ENCODE measurements around the gene SCTR. TPM values are rescaled to one million over a fixed set of nuclear protein-coding genes. Genes with fewer than 3 reads are reported as not detected.

SCTR gene
- total and polyA plus RNA-seq, 2 of the 8 experiments (the other 6 are each of a cell fraction or from before 2014, with no cell fraction given): 0.15 TPM; not detected in 1

GRCh38 chr2:119527999-119528398 lies 3.7 kb upstream of the SCTR start:
- Histone ChIP-seq H3K14ac (ENCODE audit: insufficient read length) (no peak overlapping the region), H3K4me1 (replicated peaks in 1 of 4; ENCODE audit: control insufficient read depth in 3 of 4, insufficient read depth in 4 of 4, low read length in 3 of 4) (peaks cover 0 to 10% (median 5%) of the 10 kb centered on the region in 4 experiments; a peak in 4 of 7 replicates), H3K4me2 (ENCODE audit: insufficient read depth in 1 of 2, low read depth in 2 of 2, low read length in 2 of 2) (no peak overlapping the region; a peak in 1 of 4 replicates), H3K9me3 (ENCODE audit: insufficient read depth in 2 of 2, low read depth in 1 of 2, low read length in 1 of 2) (peaks cover 0 to under 1% of the 10 kb centered on the region in 2 experiments; a peak in 1 of 4 replicates), H3K23ac (ENCODE audit: insufficient read length) (no peak overlapping the region), H2BK15ac (ENCODE audit: low read length) (no peak overlapping the region), H2BK120ac (replicated peaks; ENCODE audit: low read depth, low read length) (no peak overlapping the region), H3K79me1 (ENCODE audit: low read depth, low read length) (no peaks in the 10 kb centered on the region), H3K36me3 (ENCODE audit: control insufficient read depth in 2 of 4, insufficient read depth in 4 of 4, low read length in 3 of 4) (no peaks in the 10 kb centered on the region), H3K56ac (replicated peaks; ENCODE audit: insufficient read length, low read depth, low read length) (no peak overlapping the region), H3K23me2 (ENCODE audit: low read depth, low read length) (peaks cover 9% of the 10 kb centered on the region; the same call in 1 of the 2 replicates), H2AFZ (ENCODE audit: low read length) (no peak overlapping the region), H2AK5ac (ENCODE audit: low read depth, low read length) (no peak overlapping the region), H3K27ac (ENCODE audit: low read depth, low read length) (no peak overlapping the region), H4K8ac (ENCODE audit: extremely low read depth, insufficient read depth, low read length) (no peak overlapping the region), H2BK20ac (ENCODE audit: low read length) (no peak overlapping the region), H3K79me2 (ENCODE audit: control insufficient read depth in 1 of 2, insufficient read depth in 2 of 2, low read length in 2 of 2) (no peaks in the 10 kb centered on the region), H4K5ac (ENCODE audit: insufficient read length, low read depth, low read length) (no peak overlapping the region), H2BK5ac (ENCODE audit: low read depth, low read length) (no peak overlapping the region), H4K91ac (replicated peaks; ENCODE audit: insufficient read length, low read length) (no peak overlapping the region), H3K18ac (ENCODE audit: extremely low read depth, low read length) (no peak overlapping the region), H4K20me1 (replicated peaks in 1 of 2; ENCODE audit: control insufficient read depth in 1 of 2, insufficient read depth in 2 of 2, low read length in 2 of 2) (no peaks in the 10 kb centered on the region), H3K9ac (replicated peaks in 1 of 4; ENCODE audit: extremely low read depth in 1 of 4, low read depth in 3 of 4, low read length in 3 of 4) (no peak overlapping the region), H3K27me3 (replicated peaks in 1 of 4; ENCODE audit: control insufficient read depth in 3 of 4, extremely low read depth in 1 of 4, insufficient read depth in 3 of 4, low read length in 3 of 4) (peaks cover 12 to 25% (median 25%) of the 10 kb centered on the region in 4 experiments), H2BK12ac (ENCODE audit: low read depth, low read length) (0 out of 2 replicates have a peak overlapping the region, but pooled peaks have one; percentile 46), H3K4me3 (ENCODE audit: extremely low read depth in 1 of 4, insufficient read depth in 2 of 4, low read depth in 3 of 4, low read length in 4 of 4) (no peak overlapping the region), H3K4ac (replicated peaks; ENCODE audit: insufficient read length, low read depth, low read length) (no peak overlapping the region)
- no peak for DNase-seq (ENCODE audit: low read depth in 1 of 2, low spot score in 2 of 2)
- ChIA-PET POLR2A (ENCODE audit: partially characterized antibody) (no interaction called here), CTCF (ENCODE audit: partially characterized antibody) (interaction anchor here (0.7 to 9.1 kb wide), 4 partner anchors 11 to 1211 kb away, joined by 3 to 52 read pairs (median 16); no protein-coding TSS in a partner anchor)
- no peak for TF ChIP-seq POU5F1 (IDR thresholded peaks at IDR 0.05; ENCODE audit: low read depth, low read length)
- no peak for FAIRE-seq
- WGBS, 2 experiments (ENCODE audit: extremely low coverage in 1 of 2, insufficient coverage in 1 of 2, insufficient read length in 1 of 2, insufficient replicate concordance in 2 of 2, low coverage in 1 of 2, low lambda C conversion rate in 2 of 2, missing lambda C conversion rate in 1 of 2): 84% methylated on average over 2 of the region's 2 CpGs; no CpG with 5 or more reads in 1 of the 2 experiments

Measured in H1 (cell line).